ENCODE data around the gene CEP83. TPM values are rescaled to one million over a fixed set of nuclear protein-coding genes. Genes with fewer than 3 reads are reported as not detected.

The CEP83 gene
- total and polyA plus RNA-seq, 12 donors = 4.2 to 20.5 (median 10.2) TPM

GRCh38 chr12:94418517-94418916, 41.1 kb downstream of the CEP83 start:
- Histone ChIP-seq H3K27ac (no peak overlapping the region), H3K4me3 (no peak overlapping the region), H3K4me1 (no peaks in the 10 kb centered on the region), H3K9me3 (peaks cover 0 to 52% (median 30%) of the 10 kb centered on the region in 11 donors), H3K27me3 (no peaks in the 10 kb centered on the region), H3K36me3 (peaks cover 0 to 5% (median 0%) of the 10 kb centered on the region in 9 donors)
- WGBS, 2 donors = 88 to 97% methylated on average over 1 of the region's 1 CpG
- intact Hi-C loops (cut with DNase I) = no loop called here
- DNase-seq (no peak), ATAC-seq (no peak)
- no peak for TF ChIP-seq CTCF (IDR thresholded peaks at IDR 0.05)

GRCh38 chr12:94416613-94417012, 43.1 kb downstream of the CEP83 start:
- H3K4me3 ChIP-seq = no peak overlapping the region
- ATAC-seq (no peak), DNase-seq (no peak)
- no peak overlapping the region for H3K27ac ChIP-seq
- H3K9me3 ChIP-seq = peaks cover 0 to 36% (median 14%) of the 10 kb centered on the region in 11 donors
- WGBS, 2 donors = 96 to 97% methylated on average over 2 of the region's 2 CpGs
- peaks cover 0 to 3% (median 0%) of the 10 kb centered on the region in 9 donors for H3K36me3 ChIP-seq
- intact Hi-C loops (cut with DNase I) = no loop called here
- no peak for TF ChIP-seq CTCF (IDR thresholded peaks at IDR 0.05)
- H3K27me3 ChIP-seq = no peaks in the 10 kb centered on the region
- H3K4me1 ChIP-seq = no peaks in the 10 kb centered on the region

GRCh38 chr12:94415066-94415465, 44.6 kb downstream of the CEP83 start:
- ATAC-seq = no peak
- Histone ChIP-seq H3K36me3 (peaks cover 0 to 10% (median 0%) of the 10 kb centered on the region in 9 donors), H3K9me3 (peaks cover 0 to 20% (median 4%) of the 10 kb centered on the region in 11 donors), H3K27me3 (no peaks in the 10 kb centered on the region), H3K27ac (no peak overlapping the region), H3K4me1 (no peaks in the 10 kb centered on the region), H3K4me3 (no peak overlapping the region)
- DNase-seq = no peak
- intact Hi-C loops (cut with DNase I) = no loop called here
- TF ChIP-seq CTCF (IDR thresholded peaks at IDR 0.05) = no peak

GRCh38 chr12:94405413-94406116, 54.1 kb downstream of the CEP83 start:
- no peaks in the 10 kb centered on the region for H3K9me3 ChIP-seq
- H3K4me3 ChIP-seq = peak overlapping the region in 7 of 10 donors; percentile 13 to 32 (median 29)
- H3K27ac ChIP-seq = peak overlapping the region in 6 of 10 donors; percentile 1 to 22 (median 18)
- no peak for DNase-seq
- peaks cover 0 to 34% (median 0%) of the 10 kb centered on the region in 9 donors for H3K36me3 ChIP-seq
- H3K4me1 ChIP-seq = peaks cover 0 to 16% (median 6%) of the 10 kb centered on the region in 9 donors
- no peak for ATAC-seq
- H3K27me3 ChIP-seq = no peaks in the 10 kb centered on the region
- WGBS, 2 donors = 71 to 79% methylated on average over 3 of the region's 3 CpGs
- no peak for TF ChIP-seq CTCF (IDR thresholded peaks at IDR 0.05)
- intact Hi-C loops (cut with DNase I) = no loop called here

Data from heart right ventricle (tissue), 16 donors.